Activated CD4-positive, alpha-beta memory T cell treated with anti-CD3 and anti-CD28 coated beads, Interleukin-2, amount 10 ng/mL, durations not matched to agents 7 days and 5 days (primary cell): ENCODE data around the gene MRPL10. TPM values are rescaled to one million over a fixed set of nuclear protein-coding genes. Genes with fewer than 3 reads are reported as not detected.

ENCODE experiments used
- CTCF ChIA-PET: fragments of 350-600 bp; sonication (Branson Sonifier 250); formaldehyde crosslinking; loops from one replicate; lab custom pipeline; 2021; ENCODE audit warnings: antibody characterized with exemption, inconsistent platforms; lab: Charles Lee
- POLR2A ChIA-PET: fragments of 350-600 bp; sonication (Branson Sonifier 250); formaldehyde crosslinking; loops from one replicate; lab custom pipeline; 2021; ENCODE audit warnings: antibody characterized with exemption; lab: Charles Lee
- DNase-seq: peaks from one replicate; pipeline ENCODE4 v3.0.0-alpha.2; 2020
- H3K27ac Mint-ChIP-seq: one replicate; pipeline ENCODE4 v1.8.0; 2021; ENCODE audit warnings: mild to moderate bottlenecking, mixed read lengths
- H3K27me3 Mint-ChIP-seq: one replicate; pipeline ENCODE4 v1.8.0; 2021; ENCODE audit warnings: mixed read lengths
- H3K36me3 Mint-ChIP-seq: one replicate; pipeline ENCODE4 v1.8.0; 2021; ENCODE audit warnings: low read depth, mixed read lengths
- H3K4me1 Mint-ChIP-seq: one replicate; pipeline ENCODE4 v1.8.0; 2021; ENCODE audit warnings: mixed read lengths
- H3K4me3 Mint-ChIP-seq: one replicate; pipeline ENCODE4 v1.8.0; 2021; ENCODE audit warnings: mild to moderate bottlenecking, mixed read lengths
- H3K9me3 Mint-ChIP-seq: one replicate; pipeline ENCODE4 v1.8.0; 2021; ENCODE audit warnings: mixed read lengths
- total RNA-seq, 2 experiments: library from RNA; stranded (reverse); gene quantifications; one replicate each; pipeline ENCODE4 v1.2.3, GENCODE V29; 2021

The MRPL10 gene
- 10 to 100 TPM; 91.5 to 95.7 TPM for total RNA-seq

DNA sequence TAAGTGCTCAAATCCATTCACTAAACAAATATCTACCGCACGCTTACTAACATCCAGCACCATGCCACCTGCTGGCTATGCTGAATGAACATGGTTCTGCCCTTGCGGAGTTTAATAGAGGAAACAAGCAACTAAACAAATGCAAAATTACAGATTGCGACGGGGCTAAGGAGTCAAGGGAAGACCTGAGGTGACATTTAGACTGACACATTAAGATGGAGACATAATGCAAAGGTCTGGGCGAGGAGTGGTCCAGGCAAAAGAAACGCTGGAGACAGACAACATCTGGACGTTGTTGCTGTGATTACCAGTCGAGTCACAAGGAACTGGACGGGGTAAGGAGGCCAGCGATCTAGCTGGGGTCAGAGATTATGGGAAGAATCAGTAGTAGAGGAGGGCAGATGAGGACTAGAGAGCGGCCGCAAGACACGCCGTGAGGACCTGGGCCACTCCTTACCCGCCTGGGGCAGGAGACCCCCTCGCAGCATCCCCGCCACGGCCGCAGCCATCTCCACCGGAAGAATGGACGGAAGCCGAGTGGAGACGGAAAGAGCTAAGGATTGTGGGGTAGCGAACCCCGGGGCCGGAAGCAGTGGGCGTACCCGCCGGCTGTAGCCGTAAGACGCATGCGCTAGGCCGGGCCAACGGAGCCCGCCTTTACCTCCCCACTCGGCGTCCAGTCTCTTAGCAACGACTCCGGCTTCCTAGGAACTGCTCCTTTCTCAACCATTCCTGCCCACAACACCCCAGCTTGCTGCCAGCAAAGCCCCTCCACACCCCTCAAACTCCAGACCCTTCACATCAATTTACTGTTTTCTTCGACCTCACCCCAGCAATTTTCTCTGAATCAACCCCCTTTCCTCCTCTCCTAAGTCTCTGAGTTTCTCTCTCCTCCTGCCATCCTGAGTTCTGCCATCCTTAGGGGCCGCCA lies at the start of gene MRPL10, which contains the start of gene LRRC46:
MRPL10 (minus strand) TSS at position 539 of the 931 bp plus-strand sequence; CDS start at position 509, 30 bp downstream.
LRRC46 (plus strand) TSS at position 668 of the 931 bp plus-strand sequence. CDS start 320 bp downstream, outside the sequence.
- H3K4me1 Mint-ChIP-seq, result peaks cover 69% of the 10 kb centered on the region
- peak; percentile 94 for DNase-seq
- no peaks in the 10 kb centered on the region for H3K27me3 Mint-ChIP-seq
- peaks cover 34% of the 10 kb centered on the region for H3K36me3 Mint-ChIP-seq
- no peaks in the 10 kb centered on the region for H3K9me3 Mint-ChIP-seq
- CTCF ChIA-PET, result interaction anchor here (0.5 to 3.6 kb wide), 13 partner anchors 9 to 157 kb away, joined by 3 to 32 read pairs (median 5); partner anchors contain the start of genes CDK5RAP3, OSBPL7, PNPO and SCRN2
- peak within 1 kb of the TSS; percentile 90 for H3K4me3 Mint-ChIP-seq
- POLR2A ChIA-PET, result interaction anchor here (0.6 to 4.4 kb wide), 28 partner anchors 10 to 184 kb away, joined by 3 to 76 read pairs (median 4); partner anchors contain the start of genes CDK5RAP3, KPNB1, OSBPL7 and PNPO
- H3K27ac Mint-ChIP-seq, result peak within 1 kb of the TSS; percentile 100

DNA sequence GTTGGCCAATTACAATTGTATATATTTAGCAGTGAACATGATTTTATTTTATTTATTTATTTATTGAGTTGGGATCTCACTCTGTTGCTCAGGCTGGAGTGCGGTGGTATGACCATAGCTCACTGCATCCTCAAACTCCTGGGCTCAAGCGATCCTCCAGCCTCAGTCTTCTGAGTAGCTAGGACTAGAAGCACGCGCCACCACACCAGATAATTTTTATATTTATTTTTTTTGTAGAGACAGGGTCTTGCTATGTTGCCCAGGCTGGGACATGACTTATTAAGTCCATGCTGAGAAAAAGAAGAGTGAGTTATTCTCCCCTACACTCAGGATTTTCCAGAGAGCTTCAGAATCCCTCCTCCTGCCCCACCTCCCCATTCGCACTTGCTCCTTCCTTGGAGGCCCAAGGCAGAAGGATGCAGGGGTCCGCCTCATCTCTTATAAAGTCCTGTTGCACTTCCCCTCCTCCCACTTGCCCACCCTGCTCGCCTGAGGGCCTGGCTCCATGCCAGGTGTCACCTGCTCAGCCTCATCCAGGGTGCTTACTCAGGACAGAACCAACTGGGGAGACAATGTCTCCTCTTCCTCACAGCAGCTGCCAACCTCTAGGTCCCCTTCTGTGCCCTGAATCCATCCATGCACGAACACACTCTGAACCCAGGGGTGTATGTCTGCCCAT lies 48.6 kb upstream of the MRPL10 start:
- Mint-ChIP-seq H3K27me3 (peaks cover 32% of the 10 kb centered on the region), H3K9me3 (no peaks in the 10 kb centered on the region), H3K4me1 (peaks cover 18% of the 10 kb centered on the region), H3K36me3 (no peaks in the 10 kb centered on the region), H3K4me3 (no peak overlapping the region), H3K27ac (no peak overlapping the region)
- ChIA-PET CTCF (interaction anchor here (0.7 to 1.6 kb wide), 4 partner anchors 10 to 38 kb away, joined by 3 to 4 read pairs (median 3); partner anchors contain the start of gene SCRN2), POLR2A (interaction anchor here (0.6 kb wide), 1 partner anchor 80 kb away, joined by 3 read pairs; no protein-coding TSS in a partner anchor)
- DNase-seq, result no peak

DNA sequence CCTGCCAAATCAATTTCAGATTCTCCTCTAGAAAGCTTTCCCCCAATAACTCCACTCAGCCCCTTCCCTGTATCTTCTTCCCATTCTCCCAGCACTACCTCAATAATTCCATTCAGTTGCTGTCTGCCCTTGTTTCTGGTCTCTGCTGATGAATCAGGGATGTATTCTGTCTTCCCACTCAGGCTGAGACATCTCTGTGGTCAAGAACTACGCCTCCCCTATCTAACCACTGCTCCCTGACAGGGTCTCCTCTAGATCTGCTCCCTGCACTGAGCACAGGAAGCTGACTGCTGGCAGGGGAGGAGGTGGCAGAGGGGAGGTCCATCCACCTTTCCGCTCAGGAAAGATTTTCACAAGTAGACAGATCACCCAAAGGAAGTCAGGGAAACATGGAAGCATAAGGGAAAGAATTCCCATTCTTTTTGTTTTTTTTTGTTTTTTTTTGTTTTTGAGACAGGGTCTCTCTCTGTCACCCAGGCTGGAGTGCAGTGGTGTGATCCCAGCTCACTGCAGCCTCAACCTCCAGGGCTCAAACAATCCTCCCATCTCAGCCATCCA lies 47.8 kb upstream of the MRPL10 start:
- POLR2A ChIA-PET, result no interaction called here
- Mint-ChIP-seq H3K36me3 (no peaks in the 10 kb centered on the region), H3K9me3 (no peaks in the 10 kb centered on the region), H3K27me3 (peaks cover 39% of the 10 kb centered on the region), H3K4me3 (no peak overlapping the region), H3K4me1 (peaks cover 16% of the 10 kb centered on the region), H3K27ac (no peak overlapping the region)
- no peak for DNase-seq
- CTCF ChIA-PET, result interaction anchor here (0.7 to 1.6 kb wide), 4 partner anchors 10 to 37 kb away, joined by 3 to 4 read pairs (median 3); partner anchors contain the start of gene SCRN2

- Mint-ChIP-seq H3K4me3 (no peak overlapping the region), H3K27me3 (peaks cover 44% of the 10 kb centered on the region), H3K9me3 (no peaks in the 10 kb centered on the region), H3K36me3 (no peaks in the 10 kb centered on the region), H3K27ac (no peak overlapping the region), H3K4me1 (peaks cover 14% of the 10 kb centered on the region)
- ChIA-PET CTCF (no interaction called here), POLR2A (no interaction called here)
- no peak for DNase-seq
Observed at GRCh38 chr17:47878203-47879027, 47.1 kb upstream of the MRPL10 start.

- Mint-ChIP-seq H3K9me3 (no peaks in the 10 kb centered on the region), H3K27ac (no peak overlapping the region), H3K36me3 (no peaks in the 10 kb centered on the region), H3K4me1 (peaks cover 6% of the 10 kb centered on the region), H3K4me3 (no peak overlapping the region), H3K27me3 (peaks cover 49% of the 10 kb centered on the region)
- POLR2A ChIA-PET, result no interaction called here
- DNase-seq, result no peak
- CTCF ChIA-PET, result interaction anchor here (0.6 kb wide), 1 partner anchor 15 kb away, joined by 3 read pairs; no protein-coding TSS in a partner anchor
Observed at GRCh38 chr17:47877368-47878034, 46.2 kb upstream of the MRPL10 start.

DNA sequence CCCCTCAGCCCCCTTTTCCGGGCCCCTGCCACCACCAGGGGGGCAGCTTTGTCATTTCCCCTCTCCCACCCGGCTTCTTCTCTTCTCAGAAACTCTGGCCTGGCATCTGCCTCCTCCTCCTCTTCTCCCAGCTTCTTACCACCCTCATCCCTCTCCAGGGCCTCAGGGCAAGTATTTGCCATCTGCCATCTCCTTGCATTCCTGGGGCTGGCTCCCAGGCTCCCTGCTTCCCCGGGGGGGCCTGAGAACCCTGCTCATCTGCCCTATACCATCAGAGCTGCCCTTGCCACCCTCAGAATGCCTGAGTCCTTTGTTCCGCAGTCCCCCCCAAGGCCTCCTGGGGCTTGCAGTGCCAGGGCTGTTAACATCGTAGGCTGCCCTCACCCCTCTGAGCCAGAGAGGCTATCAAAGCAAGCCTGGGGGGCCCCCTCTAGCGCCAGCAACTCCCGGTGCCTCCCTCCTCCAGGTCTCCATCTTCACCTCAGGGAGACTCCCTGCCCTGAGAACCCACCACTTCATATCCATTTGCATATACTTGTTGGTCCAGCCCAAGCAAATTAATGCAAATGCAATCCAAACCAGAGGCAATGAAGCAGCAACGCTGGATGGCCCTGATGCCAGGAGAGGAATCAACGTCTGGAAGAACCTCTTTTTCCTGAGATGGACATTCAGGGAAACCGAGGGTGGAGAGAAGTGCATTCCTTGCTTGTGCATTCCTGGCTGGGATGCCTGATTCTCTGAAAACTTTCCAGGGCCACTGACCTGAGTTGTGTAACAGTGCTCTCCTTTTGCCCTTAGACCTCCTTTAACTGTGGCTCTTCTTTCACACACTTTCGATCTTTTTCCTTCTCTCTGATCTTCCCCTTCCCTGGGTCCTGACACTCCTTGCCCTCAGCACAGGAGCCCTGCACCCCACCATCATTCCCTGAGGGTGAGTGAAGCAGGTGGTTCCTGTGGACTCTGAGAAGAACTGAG lies 44.0 kb upstream of the MRPL10 start:
- ChIA-PET POLR2A (interaction anchor here (1.0 kb wide), 1 partner anchor 20 kb away, joined by 3 read pairs; the partner anchor contains the start of gene SP2), CTCF (no interaction called here)
- Mint-ChIP-seq H3K36me3 (no peaks in the 10 kb centered on the region), H3K27me3 (peaks cover 61% of the 10 kb centered on the region), H3K27ac (no peak overlapping the region), H3K4me3 (no peak overlapping the region), H3K9me3 (no peaks in the 10 kb centered on the region), H3K4me1 (peaks cover 4% of the 10 kb centered on the region)
- DNase-seq, result no peak

GRCh38 chr17:47873200-47874090 lies 42.1 kb upstream of the MRPL10 start:
- Mint-ChIP-seq H3K4me3 (no peak overlapping the region), H3K36me3 (no peaks in the 10 kb centered on the region), H3K4me1 (no peaks in the 10 kb centered on the region), H3K27me3 (peaks cover 63% of the 10 kb centered on the region), H3K9me3 (no peaks in the 10 kb centered on the region), H3K27ac (no peak overlapping the region)
- ChIA-PET POLR2A (no interaction called here), CTCF (no interaction called here)
- DNase-seq, result no peak

- Mint-ChIP-seq H3K9me3 (no peaks in the 10 kb centered on the region), H3K36me3 (no peaks in the 10 kb centered on the region), H3K27ac (no peak overlapping the region), H3K4me1 (no peaks in the 10 kb centered on the region), H3K4me3 (no peak overlapping the region), H3K27me3 (peaks cover 63% of the 10 kb centered on the region)
- POLR2A ChIA-PET, result no interaction called here
- no peak for DNase-seq
- CTCF ChIA-PET, result interaction anchor here (1.5 kb wide), 1 partner anchor 31 kb away, joined by 5 read pairs; the partner anchor contains the start of gene SCRN2
Observed at GRCh38 chr17:47872651-47873161, 41.4 kb upstream of the MRPL10 start.

DNA sequence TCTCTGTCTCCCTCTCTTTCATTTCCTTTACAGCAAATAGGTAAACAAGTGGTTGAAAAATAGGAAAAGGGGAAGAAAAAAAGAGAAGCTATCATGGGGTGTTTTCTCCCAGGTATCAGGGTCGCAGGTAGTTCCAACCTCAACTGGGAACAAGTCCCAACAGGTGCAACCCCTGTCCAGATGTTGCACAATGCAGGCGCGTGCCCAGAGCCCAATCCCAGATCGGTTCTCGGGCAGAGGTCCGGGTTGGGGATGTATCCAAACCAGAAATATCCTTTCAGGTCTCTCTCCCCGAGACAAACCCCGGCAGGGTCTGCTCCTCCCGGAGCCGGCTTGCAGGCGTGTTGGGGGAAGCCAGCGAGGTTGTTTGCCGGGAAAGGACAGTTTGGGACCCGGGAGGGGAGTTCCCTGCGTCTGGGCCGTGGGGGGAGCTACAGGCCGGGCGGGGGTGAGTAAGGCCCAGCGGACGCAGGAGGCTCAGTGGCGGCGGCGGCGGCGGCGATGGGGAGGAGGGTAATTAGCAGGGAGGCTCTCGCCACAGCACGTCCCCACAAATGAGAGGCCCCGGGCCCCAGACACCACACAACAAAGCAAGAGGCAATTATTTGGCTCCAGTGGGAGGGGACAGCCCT lies 40.8 kb upstream of the MRPL10 start:
- no peaks in the 10 kb centered on the region for H3K9me3 Mint-ChIP-seq
- H3K4me3 Mint-ChIP-seq, result no peak overlapping the region
- ChIA-PET CTCF (interaction anchor here (1.5 kb wide), 1 partner anchor 31 kb away, joined by 5 read pairs; the partner anchor contains the start of gene SCRN2), POLR2A (no interaction called here)
- no peaks in the 10 kb centered on the region for H3K4me1 Mint-ChIP-seq
- peaks cover 60% of the 10 kb centered on the region for H3K27me3 Mint-ChIP-seq
- no peak overlapping the region for H3K27ac Mint-ChIP-seq
- no peak for DNase-seq
- no peaks in the 10 kb centered on the region for H3K36me3 Mint-ChIP-seq
